IMR-90 (cell line): ENCODE data around the gene ABHD17A.

ENCODE experiments used
- BHLHE40 ChIP-seq: fragments of 150-350 bp; IDR thresholded peaks from 2 replicates; pipeline ENCODE4 v1.6.1; 2016; ENCODE audit warnings: mild to moderate bottlenecking, low read depth, low read length
- CHD1 ChIP-seq: IDR thresholded peaks from 2 replicates; pipeline ENCODE4 v1.6.1; 2012; ENCODE audit warnings: low read depth, low read length, improper control_type of control experiment
- CTCF ChIP-seq: conservative IDR thresholded peaks from 2 replicates; pipeline ENCODE4 v1.5.1; 2012; ENCODE audit warnings: mild to moderate bottlenecking, low read depth, low read length, improper control_type of control experiment
- ELK1 ChIP-seq: fragments of 150-350 bp; IDR thresholded peaks from 2 replicates; pipeline ENCODE4 v1.6.1; 2016; ENCODE audit warnings: low read depth, mild to moderate bottlenecking, low read length, moderate library complexity, borderline replicate concordance
- MAFK ChIP-seq: IDR thresholded peaks from 2 replicates; pipeline ENCODE4 v1.6.1; 2012; ENCODE audit warnings: low read depth, low read length, improper control_type of control experiment
- POLR2A ChIP-seq: IDR thresholded peaks from 2 replicates; pipeline ENCODE4 v1.6.1; 2012; ENCODE audit warnings: mild to moderate bottlenecking, low read depth, low read length
- RFX5 ChIP-seq: IDR thresholded peaks from 2 replicates; pipeline ENCODE4 v1.8.0; 2012; ENCODE audit warnings: low read depth, mild to moderate bottlenecking, low read length, moderate library complexity
- TF ChIP-seq, protein P1 (sequence below): fragments of 150-350 bp; IDR thresholded peaks from 2 replicates; pipeline ENCODE4 v1.6.1; 2017; ENCODE audit warnings: mild to moderate bottlenecking, antibody characterized with exemption, low read length, low read depth

DNA sequence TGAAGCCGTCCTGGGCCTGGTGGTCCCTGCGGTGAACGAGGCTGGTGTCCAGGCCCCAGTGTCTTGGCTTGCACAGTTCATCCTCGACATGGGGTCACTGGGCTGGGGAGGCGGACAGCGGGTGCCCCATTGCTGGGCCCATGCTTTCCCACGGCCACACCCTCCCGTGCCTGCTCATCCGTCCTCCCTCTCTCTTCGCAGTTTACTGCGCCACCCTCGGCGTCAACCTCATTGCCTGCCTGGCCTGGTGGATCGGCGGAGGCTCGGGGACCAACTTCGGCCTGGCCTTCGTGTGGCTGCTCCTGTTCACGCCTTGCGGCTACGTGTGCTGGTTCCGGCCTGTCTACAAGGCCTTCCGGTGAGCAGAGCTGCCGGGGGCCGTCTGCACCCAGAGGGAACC lies 32.6 kb upstream of the ABHD17A start:
- TF ChIP-seq CTCF (no peak), BHLHE40 (no peak), POLR2A (no peak), MAFK (no peak), RFX5 (no peak), CHD1 (no peak), ELK1 (no peak)
- TF ChIP-seq, protein P1, sequence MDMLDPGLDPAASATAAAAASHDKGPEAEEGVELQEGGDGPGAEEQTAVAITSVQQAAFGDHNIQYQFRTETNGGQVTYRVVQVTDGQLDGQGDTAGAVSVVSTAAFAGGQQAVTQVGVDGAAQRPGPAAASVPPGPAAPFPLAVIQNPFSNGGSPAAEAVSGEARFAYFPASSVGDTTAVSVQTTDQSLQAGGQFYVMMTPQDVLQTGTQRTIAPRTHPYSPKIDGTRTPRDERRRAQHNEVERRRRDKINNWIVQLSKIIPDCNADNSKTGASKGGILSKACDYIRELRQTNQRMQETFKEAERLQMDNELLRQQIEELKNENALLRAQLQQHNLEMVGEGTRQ: no peak
